ENCODE measurements around the gene ZDHHC22.

The ZDHHC22 gene

DNA sequence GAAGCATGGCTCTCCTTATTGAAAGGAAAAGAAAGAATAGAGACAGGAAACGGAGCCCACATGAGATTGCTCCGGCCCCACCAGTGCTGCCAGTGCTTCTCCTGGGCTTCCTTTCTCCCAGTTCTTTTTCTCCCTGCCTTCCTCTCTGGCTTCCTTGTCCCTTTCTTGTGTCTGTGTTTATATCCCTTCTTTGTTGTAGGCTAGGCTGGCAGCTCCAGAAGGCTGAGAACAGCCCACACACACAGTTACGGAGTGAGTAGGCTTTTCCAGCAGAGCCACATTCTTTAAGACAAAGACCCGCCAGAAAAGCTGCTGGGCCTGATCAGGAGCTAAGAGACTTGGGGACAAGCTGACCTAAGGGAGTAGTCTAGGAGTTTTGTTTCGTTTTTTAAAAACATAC lies 30.6 kb downstream of the ZDHHC22 start:
- TF ChIP-seq, protein P1, sequence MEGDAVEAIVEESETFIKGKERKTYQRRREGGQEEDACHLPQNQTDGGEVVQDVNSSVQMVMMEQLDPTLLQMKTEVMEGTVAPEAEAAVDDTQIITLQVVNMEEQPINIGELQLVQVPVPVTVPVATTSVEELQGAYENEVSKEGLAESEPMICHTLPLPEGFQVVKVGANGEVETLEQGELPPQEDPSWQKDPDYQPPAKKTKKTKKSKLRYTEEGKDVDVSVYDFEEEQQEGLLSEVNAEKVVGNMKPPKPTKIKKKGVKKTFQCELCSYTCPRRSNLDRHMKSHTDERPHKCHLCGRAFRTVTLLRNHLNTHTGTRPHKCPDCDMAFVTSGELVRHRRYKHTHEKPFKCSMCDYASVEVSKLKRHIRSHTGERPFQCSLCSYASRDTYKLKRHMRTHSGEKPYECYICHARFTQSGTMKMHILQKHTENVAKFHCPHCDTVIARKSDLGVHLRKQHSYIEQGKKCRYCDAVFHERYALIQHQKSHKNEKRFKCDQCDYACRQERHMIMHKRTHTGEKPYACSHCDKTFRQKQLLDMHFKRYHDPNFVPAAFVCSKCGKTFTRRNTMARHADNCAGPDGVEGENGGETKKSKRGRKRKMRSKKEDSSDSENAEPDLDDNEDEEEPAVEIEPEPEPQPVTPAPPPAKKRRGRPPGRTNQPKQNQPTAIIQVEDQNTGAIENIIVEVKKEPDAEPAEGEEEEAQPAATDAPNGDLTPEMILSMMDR (IDR thresholded peaks at IDR 0.05; ENCODE audit: insufficient read depth, low read depth, low read length, missing control alignments): no peak
- DNase-seq (ENCODE audit: low read depth): peak; percentile 76
- H3K4me3 ChIP-seq (ENCODE audit: low read length): no peak overlapping the region

DNA sequence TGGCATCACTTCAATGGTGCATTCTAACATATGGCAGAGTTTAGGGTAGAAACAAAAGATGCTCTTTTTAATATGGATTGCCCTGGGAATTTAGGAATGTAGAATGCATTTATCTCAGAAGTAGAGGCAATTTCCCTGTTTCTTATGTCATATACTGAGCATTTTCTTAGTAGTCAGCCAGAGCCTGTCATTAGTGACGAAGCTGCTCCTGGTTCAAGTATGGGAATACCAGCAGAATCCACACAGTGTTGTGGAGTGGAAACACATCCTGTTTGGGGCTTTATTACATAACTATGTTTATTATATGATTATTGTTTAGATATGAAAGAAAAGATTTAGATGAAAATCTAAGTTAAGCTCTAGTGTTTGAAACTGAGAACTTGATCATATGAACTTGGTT lies 31.3 kb downstream of the ZDHHC22 start:
- TF ChIP-seq, protein P1 (IDR thresholded peaks at IDR 0.05; ENCODE audit: insufficient read depth, low read depth, low read length, missing control alignments): no peak
- DNase-seq (ENCODE audit: low read depth): no peak
- H3K4me3 ChIP-seq (ENCODE audit: low read length): no peak overlapping the region

DNA sequence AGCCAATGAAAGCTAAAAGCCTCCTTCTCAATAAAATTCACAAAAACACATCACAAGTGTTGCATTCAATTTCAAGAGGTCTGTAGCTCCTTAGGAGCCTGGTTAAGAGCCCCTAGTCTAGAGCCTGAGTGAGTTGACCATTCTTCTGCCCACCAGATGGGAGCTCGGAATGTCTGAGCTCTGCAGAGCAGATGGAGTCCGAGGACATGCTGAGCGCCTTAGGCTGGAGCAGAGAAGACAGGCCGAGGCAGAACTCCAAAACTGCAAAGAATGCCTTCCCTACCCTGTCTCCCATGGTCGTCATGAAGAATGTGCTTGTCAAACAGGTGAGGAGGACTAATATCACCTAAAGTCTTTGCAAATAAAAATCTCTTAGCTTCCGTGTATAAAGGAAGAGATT lies 31.9 kb downstream of the ZDHHC22 start:
- DNase-seq (ENCODE audit: low read depth): no peak
- TF ChIP-seq, protein P1 (IDR thresholded peaks at IDR 0.05; ENCODE audit: insufficient read depth, low read depth, low read length, missing control alignments): no peak

DNA sequence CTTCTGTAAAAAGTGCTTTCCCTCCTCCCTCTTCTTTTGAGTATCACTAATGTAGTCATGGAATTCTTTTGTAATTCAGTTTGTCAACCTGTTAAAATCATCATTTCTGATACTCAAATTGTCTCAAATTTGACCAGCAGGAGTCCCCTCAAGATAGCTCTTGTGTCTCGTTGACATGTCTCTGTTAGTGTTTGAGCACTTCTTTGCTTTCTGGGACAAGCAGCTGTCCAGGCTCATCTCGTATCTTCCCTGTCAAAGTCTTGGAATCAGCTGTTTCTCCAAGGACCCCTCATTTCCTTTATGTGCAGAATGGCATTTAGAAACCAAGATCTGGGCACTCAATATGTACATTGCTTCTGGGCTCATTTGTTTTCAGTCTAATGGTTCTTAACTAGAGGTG lies 32.8 kb downstream of the ZDHHC22 start:
- H3K4me3 ChIP-seq (ENCODE audit: low read length): no peak overlapping the region
- no peak for DNase-seq (ENCODE audit: low read depth)
- TF ChIP-seq, protein P1 (IDR thresholded peaks at IDR 0.05; ENCODE audit: insufficient read depth, low read depth, low read length, missing control alignments): no peak

More for the DNA sequence above, 31.9 kb downstream of the ZDHHC22 start:
- no peak overlapping the region for H3K4me3 ChIP-seq (ENCODE audit: low read length)

DNA sequence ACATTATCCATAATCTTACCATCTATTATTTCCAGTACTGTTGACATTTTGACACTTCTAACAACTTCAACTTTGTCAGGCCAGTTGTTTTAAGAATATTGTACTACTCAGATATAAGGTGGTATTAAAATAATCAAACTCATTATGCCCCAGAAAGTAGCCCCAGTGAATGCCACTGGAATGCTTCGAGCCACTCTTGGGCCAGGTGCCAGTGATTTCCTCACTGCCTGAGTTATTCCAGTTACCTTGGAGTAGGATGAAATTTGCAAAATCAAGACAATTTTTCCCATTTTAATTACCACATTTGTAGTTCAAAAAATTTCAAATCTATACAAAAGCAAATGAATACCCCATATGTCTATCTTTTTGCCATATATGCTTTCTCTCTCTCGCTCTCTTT lies 34.4 kb downstream of the ZDHHC22 start:
- no peak for DNase-seq (ENCODE audit: low read depth)
- TF ChIP-seq, protein P1 (IDR thresholded peaks at IDR 0.05; ENCODE audit: insufficient read depth, low read depth, low read length, missing control alignments): no peak
- H3K4me3 ChIP-seq (ENCODE audit: low read length): no peak overlapping the region

DNA sequence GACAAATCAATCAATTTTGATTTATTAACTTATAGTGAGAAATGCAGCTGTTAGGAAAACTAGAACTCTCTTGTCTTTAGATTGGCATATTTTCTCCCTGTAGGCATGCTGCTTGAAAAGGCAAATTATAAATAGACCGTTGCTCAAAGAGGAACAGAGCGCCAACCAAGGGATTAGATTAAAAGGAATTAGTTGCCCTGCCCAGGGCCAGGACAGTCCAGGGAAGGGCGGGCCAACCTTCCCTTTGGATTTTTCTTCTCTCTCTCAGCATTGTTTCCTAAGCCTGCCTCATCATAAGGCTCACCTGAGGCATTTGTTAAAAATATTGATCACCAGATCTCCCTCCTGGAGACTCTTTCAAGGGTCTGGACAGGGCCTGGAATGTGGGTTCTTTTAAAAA lies 34.9 kb downstream of the ZDHHC22 start:
- DNase-seq (ENCODE audit: low read depth): no peak

More for the DNA sequence above, 34.9 kb downstream of the ZDHHC22 start:
- H3K4me3 ChIP-seq (ENCODE audit: low read length): no peak overlapping the region
- TF ChIP-seq, protein P1 (IDR thresholded peaks at IDR 0.05; ENCODE audit: insufficient read depth, low read depth, low read length, missing control alignments): no peak

Data from epithelial cell of esophagus (primary cell).